Neutrophil (primary cell): ENCODE results near the gene LRBA.

Experiments
- H3K27ac ChIP-seq: fragments of 200-600 bp; sonication (generic); 2 replicates; pipeline ENCODE4 v1.5.1; 2016; ENCODE audit warnings: mild to moderate bottlenecking, moderate library complexity
- H3K27me3 ChIP-seq: fragments of 200-600 bp; sonication (generic); 2 replicates; pipeline ENCODE4 v1.6.0; 2016; ENCODE audit warnings: mild to moderate bottlenecking
- H3K36me3 ChIP-seq: fragments of 200-600 bp; sonication (generic); 2 replicates; pipeline ENCODE4 v1.5.1; 2017
- H3K4me1 ChIP-seq, 2 experiments: fragments of 200-600 bp in 1 of 2; sonication (generic) in 1 of 2; 1 replicate in 1 of 2; 2 replicates in 1 of 2; pipeline versions ENCODE4 v1.5.1 to v1.6.1; 2013 to 2016; ENCODE audit warnings: low read depth in 1 of 2, low read length in 1 of 2, mild to moderate bottlenecking in 1 of 2, moderate library complexity in 1 of 2; ENCODE audit not compliant: control insufficient read depth in 1 of 2, insufficient read depth in 1 of 2
- H3K4me3 ChIP-seq, 2 experiments: fragments of 200-600 bp in 1 of 2; sonication (generic) in 1 of 2; 1 replicate in 1 of 2; 2 replicates in 1 of 2; pipeline ENCODE4 v1.5.1; 2013 to 2016; ENCODE audit warnings: low read depth in 1 of 2, low read length in 1 of 2, mild to moderate bottlenecking in 1 of 2, moderate library complexity in 1 of 2
- H3K9me3 ChIP-seq: fragments of 200-600 bp; sonication (generic); 2 replicates; pipeline ENCODE4 v1.5.1; 2016
- CTCF ChIP-seq: fragments of 200-600 bp; sonication (generic); IDR thresholded peaks from 2 replicates; pipeline ENCODE4 v1.5.1; 2016; ENCODE audit warnings: antibody characterized with exemption

LRBA gene

GRCh38 chr4:150681063-150681462, 334.0 kb downstream of the LRBA start:
- Histone ChIP-seq H3K4me3 (no peak overlapping the region), H3K9me3 (no peaks in the 10 kb centered on the region), H3K4me1 (no peaks in the 10 kb centered on the region), H3K27me3 (no peaks in the 10 kb centered on the region), H3K27ac (no peak overlapping the region), H3K36me3 (no peaks in the 10 kb centered on the region)
- TF ChIP-seq CTCF: no peak

- Histone ChIP-seq H3K9me3 (no peaks in the 10 kb centered on the region), H3K27me3 (no peaks in the 10 kb centered on the region), H3K27ac (no peak overlapping the region), H3K36me3 (no peaks in the 10 kb centered on the region), H3K4me3 (no peak overlapping the region), H3K4me1 (no peaks in the 10 kb centered on the region)
- no peak for TF ChIP-seq CTCF
Observed at GRCh38 chr4:150680651-150681050, 334.4 kb downstream of the LRBA start.

- no peaks in the 10 kb centered on the region for H3K27me3 ChIP-seq
- no peaks in the 10 kb centered on the region for H3K9me3 ChIP-seq
- TF ChIP-seq CTCF: no peak
- H3K36me3 ChIP-seq: no peaks in the 10 kb centered on the region
- no peak overlapping the region for H3K4me3 ChIP-seq
- no peaks in the 10 kb centered on the region for H3K4me1 ChIP-seq
- H3K27ac ChIP-seq: no peak overlapping the region
Observed at GRCh38 chr4:150679765-150680343, 335.2 kb downstream of the LRBA start.

- Histone ChIP-seq H3K27ac (no peak overlapping the region), H3K4me1 (no peaks in the 10 kb centered on the region), H3K36me3 (no peaks in the 10 kb centered on the region), H3K9me3 (no peaks in the 10 kb centered on the region), H3K27me3 (no peaks in the 10 kb centered on the region), H3K4me3 (no peak overlapping the region)
- TF ChIP-seq CTCF: no peak
Observed at GRCh38 chr4:150679018-150679764, 335.9 kb downstream of the LRBA start.

GRCh38 chr4:150673793-150674192, 341.3 kb downstream of the LRBA start:
- Histone ChIP-seq H3K4me1 (no peaks in the 10 kb centered on the region), H3K27ac (no peak overlapping the region)
- no peak for TF ChIP-seq CTCF

More at GRCh38 chr4:150673793-150674192, 341.3 kb downstream of the LRBA start:
- Histone ChIP-seq H3K9me3 (no peaks in the 10 kb centered on the region), H3K4me3 (no peak overlapping the region), H3K36me3 (no peaks in the 10 kb centered on the region), H3K27me3 (no peaks in the 10 kb centered on the region)
